Transverse colon (tissue), 4 donors: ENCODE results near the gene SMYD3.

Experiments
- CTCF ChIP-seq, 5 experiments: fragments of 200-600 bp in 3 of 5; fragments of 450-650 bp in 2 of 5; sonication (generic) in 3 of 5; IDR thresholded peaks; 1 replicate in 2 of 5; 2 replicates in 3 of 5; pipeline ENCODE4 v1.5.1; 2016 to 2017; ENCODE audit warnings: antibody characterized with exemption in 5 of 5, inconsistent platforms in 3 of 5, mild to moderate bottlenecking in 2 of 5, moderate library complexity in 1 of 5
- EP300 ChIP-seq: sonication (generic); formaldehyde crosslinking; IDR thresholded peaks from one replicate; pipeline ENCODE4 v1.6.1; 2017; ENCODE audit warnings: antibody characterized with exemption, low read depth
- POLR2A ChIP-seq: fragments of 450-650 bp; IDR thresholded peaks from one replicate; pipeline ENCODE4 v1.6.1; 2016; ENCODE audit warnings: antibody characterized with exemption, mild to moderate bottlenecking, moderate library complexity
- POLR2AphosphoS5 ChIP-seq, 3 donors: sonication (generic); formaldehyde crosslinking; IDR thresholded peaks; one replicate each; pipeline ENCODE4 v1.6.1; 2016; ENCODE audit warnings: antibody characterized with exemption in 3 of 3

- TF ChIP-seq CTCF (IDR thresholded peaks at IDR 0.05) (no peak), POLR2A (no peak), EP300 (no peak), POLR2AphosphoS5 (IDR thresholded peaks at IDR 0.05) (no peak)
These were observed 741.7 kb downstream of the SMYD3 start for GRCh38 chr1:245765230-245766000.
